Smooth muscle cell (in vitro differentiated cells): Measurements from ENCODE around the gene ATP9A. TPM values are rescaled to one million over a fixed set of nuclear protein-coding genes. Genes with fewer than 3 reads are reported as not detected.

Experiments used
- DNase-seq: peaks from one replicate; lab custom pipeline; 2025; ENCODE audit not compliant: unreplicated experiment; lab: John Stamatoyannopoulos, UW
- H2AFZ ChIP-seq: fragments of 200-600 bp; sonication (generic); 2 replicates; pipeline ENCODE4 v1.6.0; 2016; ENCODE audit warnings: antibody characterized with exemption, low read depth, mild to moderate bottlenecking
- H3F3A ChIP-seq: fragments of 200-600 bp; sonication (generic); 2 replicates; pipeline ENCODE4 v1.6.0; 2017; ENCODE audit warnings: antibody characterized with exemption, low read depth
- H3K27ac ChIP-seq: fragments of 200-600 bp; sonication (generic); 2 replicates; pipeline ENCODE4 v1.5.1; 2016; ENCODE audit warnings: low read depth, mild to moderate bottlenecking
- H3K27me3 ChIP-seq: fragments of 200-600 bp; sonication (generic); 2 replicates; pipeline ENCODE4 v1.6.1; 2016; ENCODE audit warnings: low read depth, mild to moderate bottlenecking
- H3K36me3 ChIP-seq: fragments of 200-600 bp; sonication (generic); 2 replicates; pipeline ENCODE4 v1.5.1; 2016; ENCODE audit warnings: low read depth
- H3K4me1 ChIP-seq: fragments of 200-600 bp; sonication (generic); 2 replicates; pipeline ENCODE4 v1.5.1; 2016; ENCODE audit warnings: low read depth
- H3K4me2 ChIP-seq: fragments of 200-600 bp; sonication (generic); 2 replicates; pipeline ENCODE4 v1.6.0; 2016; ENCODE audit warnings: mild to moderate bottlenecking
- H3K4me3 ChIP-seq: fragments of 200-600 bp; sonication (generic); 2 replicates; pipeline ENCODE4 v1.5.1; 2016; ENCODE audit warnings: mild to moderate bottlenecking
- H3K79me2 ChIP-seq: fragments of 200-600 bp; sonication (generic); 2 replicates; pipeline ENCODE4 v1.6.0; 2016; ENCODE audit warnings: low read depth, mild to moderate bottlenecking
- H3K9ac ChIP-seq: fragments of 200-600 bp; sonication (generic); 2 replicates; pipeline ENCODE4 v1.6.0; 2016; ENCODE audit warnings: low read depth
- H3K9me3 ChIP-seq: fragments of 200-600 bp; sonication (generic); replicated peaks from 2 replicates; pipeline ENCODE4 v1.5.1; 2016; ENCODE audit warnings: low read depth
- H4K20me1 ChIP-seq: fragments of 200-600 bp; sonication (generic); 2 replicates; pipeline ENCODE4 v1.6.0; 2016; ENCODE audit warnings: low read depth
- CTCF ChIP-seq: fragments of 200-600 bp; sonication (generic); IDR thresholded peaks from 2 replicates; pipeline ENCODE4 v1.5.1; 2017; ENCODE audit warnings: borderline replicate concordance, mild to moderate bottlenecking, antibody characterized with exemption; ENCODE audit not compliant: insufficient read depth, poor library complexity, severe bottlenecking
- WGBS: methylation state at CpG from one replicate; pipeline ENCODE4 v1.1.7; 2016; ENCODE audit warnings: low lambda C conversion rate; 5-methylcytosine and 5-hydroxymethylcytosine counted together
- polyA plus RNA-seq: library from polyadenylated mRNA; unstranded; fragments of >200 nt; fragmentation: Nextera tagmentation; extraction: Ambion mirVana; gene quantifications from 2 replicates; pipeline ENCODE4 v1.2.1, GENCODE V29; 2016
- total RNA-seq: library from RNA; depleted of rRNA; stranded (reverse); fragments of >200 nt; gene quantifications from 2 replicates; pipeline ENCODE4 v1.2.3, GENCODE V29; 2014

Gene ATP9A
- total and polyA plus RNA-seq, 2 experiments from 2014 or later, result 3.4 to 8.0 TPM

GRCh38 chr20:51594236-51595057 lies 173.7 kb downstream of the ATP9A start:
- Histone ChIP-seq H3K9me3 (no peaks in the 10 kb centered on the region), H3K9ac (no peak overlapping the region), H3K27me3 (no peaks in the 10 kb centered on the region), H2AFZ (no peak overlapping the region), H3K27ac (peak overlapping the region; percentile 44), H3K4me2 (peak overlapping the region; percentile 61), H3K4me1 (no peaks in the 10 kb centered on the region), H3K79me2 (no peaks in the 10 kb centered on the region), H3K36me3 (no peaks in the 10 kb centered on the region), H3F3A (no peaks in the 10 kb centered on the region), H3K4me3 (no peak overlapping the region), H4K20me1 (no peaks in the 10 kb centered on the region)
- no peak for DNase-seq
- no peak for TF ChIP-seq CTCF
- 70% methylated on average over 12 of the region's 12 CpGs for WGBS

GRCh38 chr20:51593584-51593983 lies 174.6 kb downstream of the ATP9A start:
- no peaks in the 10 kb centered on the region for H3K4me1 ChIP-seq
- TF ChIP-seq CTCF, result no peak
- H3K9me3 ChIP-seq, result no peaks in the 10 kb centered on the region
- H4K20me1 ChIP-seq, result no peaks in the 10 kb centered on the region
- H3K27ac ChIP-seq, result no peak overlapping the region
- DNase-seq, result no peak
- WGBS, result 100% methylated on average over 2 of the region's 2 CpGs
- H3K9ac ChIP-seq, result no peak overlapping the region
- H3K4me3 ChIP-seq, result no peak overlapping the region
- H3K36me3 ChIP-seq, result no peaks in the 10 kb centered on the region
- no peak overlapping the region for H3K4me2 ChIP-seq
- no peak overlapping the region for H2AFZ ChIP-seq
- no peaks in the 10 kb centered on the region for H3K79me2 ChIP-seq
- H3K27me3 ChIP-seq, result no peaks in the 10 kb centered on the region
- no peaks in the 10 kb centered on the region for H3F3A ChIP-seq

GRCh38 chr20:51592564-51592963 lies 175.6 kb downstream of the ATP9A start:
- no peak for TF ChIP-seq CTCF
- no peak overlapping the region for H3K4me3 ChIP-seq
- H2AFZ ChIP-seq, result no peak overlapping the region
- H3K27me3 ChIP-seq, result no peaks in the 10 kb centered on the region
- H3K79me2 ChIP-seq, result no peaks in the 10 kb centered on the region
- H3K9me3 ChIP-seq, result no peaks in the 10 kb centered on the region
- no peaks in the 10 kb centered on the region for H3F3A ChIP-seq
- 98% methylated on average over 8 of the region's 8 CpGs for whole genome bisulfite sequencing
- no peak overlapping the region for H3K4me2 ChIP-seq
- no peak overlapping the region for H3K9ac ChIP-seq
- H3K27ac ChIP-seq, result no peak overlapping the region
- no peaks in the 10 kb centered on the region for H3K36me3 ChIP-seq
- H4K20me1 ChIP-seq, result no peaks in the 10 kb centered on the region
- no peak for DNase-seq
- no peaks in the 10 kb centered on the region for H3K4me1 ChIP-seq

GRCh38 chr20:51591871-51592270 lies 176.3 kb downstream of the ATP9A start:
- Histone ChIP-seq H3K27ac (no peak overlapping the region), H3K4me3 (no peak overlapping the region), H3K79me2 (no peaks in the 10 kb centered on the region), H3F3A (peaks cover 2% of the 10 kb centered on the region), H4K20me1 (no peaks in the 10 kb centered on the region), H3K9me3 (no peaks in the 10 kb centered on the region), H3K9ac (no peak overlapping the region), H3K27me3 (no peaks in the 10 kb centered on the region), H3K4me2 (no peak overlapping the region), H3K4me1 (no peaks in the 10 kb centered on the region), H2AFZ (no peak overlapping the region), H3K36me3 (no peaks in the 10 kb centered on the region)
- TF ChIP-seq CTCF, result no peak
- 91% methylated on average over 10 of the region's 10 CpGs for WGBS
- DNase-seq, result no peak
